Lung (tissue), 12 donors: ENCODE results near the gene UBAP2. TPM values are rescaled to one million over a fixed set of nuclear protein-coding genes. Genes with fewer than 3 reads are reported as not detected.

ENCODE experiments used
- ATAC-seq: fragments of 200-7000 bp; cut with Tn5 transposase; one replicate; pipeline ENCODE4 v1.9.1; 2020; ENCODE audit warnings: moderate number of reproducible peaks; ENCODE audit not compliant: insufficient read depth, low FRiP score
- DNase-seq, 3 donors: peaks; one replicate each; pipeline ENCODE4 v3.0.0-alpha.2; 2013 to 2017
- H3K27ac ChIP-seq, 2 donors: one replicate each; pipeline ENCODE4 v1.5.1; 2013; ENCODE audit warnings: mild to moderate bottlenecking in 2 of 2, moderate library complexity in 2 of 2, control low read depth in 1 of 2, inconsistent platforms in 1 of 2, low read depth in 1 of 2, low read length in 1 of 2
- H3K27me3 ChIP-seq, 3 donors: one replicate each; pipeline ENCODE4 v1.5.1; 2013; ENCODE audit warnings: low read length in 2 of 3; ENCODE audit not compliant: control insufficient read depth in 3 of 3, insufficient read depth in 3 of 3
- H3K36me3 ChIP-seq, 4 donors: one replicate each; pipeline ENCODE4 v1.5.1; 2013; ENCODE audit warnings: low read length in 4 of 4, mild to moderate bottlenecking in 1 of 4, moderate library complexity in 1 of 4; ENCODE audit not compliant: control insufficient read depth in 4 of 4, insufficient read depth in 4 of 4
- H3K4me1 ChIP-seq, 5 donors: one replicate each; pipeline ENCODE4 v1.5.1; 2013; ENCODE audit warnings: low read length in 5 of 5, mild to moderate bottlenecking in 2 of 5, moderate library complexity in 1 of 5; ENCODE audit not compliant: control insufficient read depth in 5 of 5, insufficient read depth in 5 of 5
- H3K4me3 ChIP-seq: one replicate; pipeline ENCODE4 v1.5.1; 2013; ENCODE audit warnings: mild to moderate bottlenecking, control low read depth, moderate library complexity
- H3K9ac ChIP-seq, 2 donors: one replicate each; pipeline ENCODE4 v1.5.1; 2013; ENCODE audit warnings: low read length in 2 of 2, control low read depth in 1 of 2; ENCODE audit not compliant: insufficient read depth in 1 of 2
- H3K9me3 ChIP-seq, 4 donors: one replicate each; pipeline ENCODE4 v1.5.1; 2013; ENCODE audit warnings: low read length in 3 of 4, mild to moderate bottlenecking in 1 of 4, moderate library complexity in 1 of 4; ENCODE audit not compliant: control insufficient read depth in 4 of 4, insufficient read depth in 3 of 4
- CTCF ChIP-seq: IDR thresholded peaks from 2 replicates; pipeline ENCODE4 v1.5.1; 2012; ENCODE audit warnings: mild to moderate bottlenecking; ENCODE audit errors: control extremely low read depth, extremely low read depth
- WGBS, 2 donors: extraction: QIAGEN DNeasy Blood & Tissue Kit; methylation state at CpG; one replicate each; pipeline ENCODE4 v1.1.7; 2013; 5-methylcytosine and 5-hydroxymethylcytosine counted together
- polyA plus RNA-seq, 2 donors: library from polyadenylated mRNA; stranded (reverse); fragments of 200-250 nt; gene quantifications; one replicate each; pipeline ENCODE4 v1.2.1, GENCODE V29; 2013
- total RNA-seq, 2 donors: library from RNA; depleted of rRNA in 1 of 2; stranded (reverse); fragments of >200 nt in 1 of 2; gene quantifications; one replicate each; pipeline ENCODE4 v1.2.1, GENCODE V29; 2014 to 2021
- donor health status: control.
- donor health status: control.
- donor health status: Bipolar disorder and iron deficiency.
- donor health status: healthy.
- donor health status: DM: yes; HTN: yes; CAD: no.

UBAP2 gene
- total and polyA plus RNA-seq, 4 donors = 12.6 to 45.4 (median 21.3) TPM

- Histone ChIP-seq H3K36me3 (peaks cover 0 to 12% (median 2%) of the 10 kb centered on the region in 4 donors), H3K9ac (no peak overlapping the region), H3K27ac (no peak overlapping the region), H3K4me3 (no peak overlapping the region), H3K9me3 (no peaks in the 10 kb centered on the region), H3K4me1 (no peaks in the 10 kb centered on the region), H3K27me3 (no peaks in the 10 kb centered on the region)
- TF ChIP-seq CTCF = no peak
- DNase-seq (no peak), ATAC-seq (no peak)
Observed at GRCh38 chr9:33893861-33894260, 154.8 kb downstream of the UBAP2 start.

DNA sequence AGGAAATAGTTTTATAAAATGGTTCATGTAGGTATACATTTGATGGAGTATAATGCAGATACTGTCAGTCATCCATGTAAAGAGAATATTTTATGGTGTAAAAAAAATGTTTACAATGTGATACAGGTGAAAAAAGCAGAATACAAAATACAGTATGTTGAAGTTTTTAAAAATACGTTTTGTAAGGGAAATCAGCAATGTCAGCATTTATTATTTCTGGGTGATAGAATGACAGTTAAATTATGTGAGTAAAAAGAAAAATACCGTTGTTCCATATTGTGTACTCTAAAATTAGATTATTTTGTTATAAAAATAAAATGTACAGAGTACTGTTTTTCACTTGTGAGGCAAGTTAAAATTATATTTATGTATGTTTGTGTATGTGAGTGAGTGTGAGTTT lies 162.7 kb downstream of the UBAP2 start:
- peaks cover 0 to 17% (median 11%) of the 10 kb centered on the region in 5 donors for H3K4me1 ChIP-seq
- no peaks in the 10 kb centered on the region for H3K9me3 ChIP-seq
- DNase-seq (no peak), ATAC-seq (no peak)
- H3K4me3 ChIP-seq = no peak overlapping the region
- peaks cover 0 to 5% (median 4%) of the 10 kb centered on the region in 4 donors for H3K36me3 ChIP-seq
- H3K9ac ChIP-seq = no peak overlapping the region
- no peaks in the 10 kb centered on the region for H3K27me3 ChIP-seq
- no peak for TF ChIP-seq CTCF
- H3K27ac ChIP-seq = no peak overlapping the region
- 71 to 78% methylated on average over 2 of the region's 2 CpGs for whole genome bisulfite sequencing, 2 donors

- no peak overlapping the region for H3K27ac ChIP-seq
Observed at GRCh38 chr9:33884856-33885701, 163.6 kb downstream of the UBAP2 start.

More at GRCh38 chr9:33884856-33885701, 163.6 kb downstream of the UBAP2 start:
- Histone ChIP-seq H3K4me3 (no peak overlapping the region), H3K27me3 (no peaks in the 10 kb centered on the region), H3K4me1 (peaks cover 0 to 17% (median 11%) of the 10 kb centered on the region in 5 donors), H3K36me3 (peaks cover 0 to 5% (median 4%) of the 10 kb centered on the region in 4 donors), H3K9ac (no peak overlapping the region), H3K9me3 (no peaks in the 10 kb centered on the region)
- ATAC-seq = no peak
- peak; percentile 79 to 91 (median 88) for DNase-seq
- 56 to 65% methylated on average over 5 of the region's 5 CpGs for WGBS, 2 donors
- TF ChIP-seq CTCF = no peak
